Measurements from ENCODE around the gene BCL6. TPM values are rescaled to one million over a fixed set of nuclear protein-coding genes. Genes with fewer than 3 reads are reported as not detected.

The BCL6 gene
- total RNA-seq, 2 experiments from 2014 or later = 41.4 to 51.3 TPM

GRCh38 chr3:187706971-187707370 lies 38.3 kb downstream of the BCL6 start:
- DNase-seq = no peak
- CTCF ChIA-PET = interaction anchor here (1.3 to 7.1 kb wide), 2 partner anchors 9 to 27 kb away, joined by 4 to 40 read pairs; no protein-coding TSS in a partner anchor
- H3K4me3 Mint-ChIP-seq = no peak overlapping the region
- POLR2A ChIA-PET = no interaction called here
- H3K36me3 Mint-ChIP-seq = no peaks in the 10 kb centered on the region
- no peak overlapping the region for H3K27ac Mint-ChIP-seq
- H3K27me3 Mint-ChIP-seq = no peaks in the 10 kb centered on the region
- H3K4me1 Mint-ChIP-seq (ENCODE audit: low read depth) = no peaks in the 10 kb centered on the region
- no peaks in the 10 kb centered on the region for H3K9me3 Mint-ChIP-seq
- intact Hi-C loops (cut with micrococcal nuclease) = no loop called here

GRCh38 chr3:187705164-187705563 lies 40.1 kb downstream of the BCL6 start:
- POLR2A ChIA-PET = no interaction called here
- no peaks in the 10 kb centered on the region for H3K4me1 Mint-ChIP-seq (ENCODE audit: low read depth)

GRCh38 chr3:187702507-187703033 lies 42.7 kb downstream of the BCL6 start, which contains the start of gene RTP2:
Gene RTP2, minus strand, starts transcription at chr3:187702557. Its CDS starts 429 bp downstream, at chr3:187702128.
- intact Hi-C loops (cut with micrococcal nuclease) = no loop called here
- Mint-ChIP-seq H3K4me1 (ENCODE audit: low read depth) (no peaks in the 10 kb centered on the region), H3K9me3 (no peaks in the 10 kb centered on the region), H3K27ac (no peak within 1 kb of the TSS), H3K4me3 (no peak within 1 kb of the TSS), H3K36me3 (no peaks in the 10 kb centered on the region), H3K27me3 (no peaks in the 10 kb centered on the region)
- ChIA-PET POLR2A (no interaction called here), CTCF (interaction anchor here (1.0 to 7.1 kb wide), 4 partner anchors 13 to 384 kb away, joined by 3 to 40 read pairs (median 12); no protein-coding TSS in a partner anchor)
- DNase-seq = no peak

More at GRCh38 chr3:187705164-187705563, 40.1 kb downstream of the BCL6 start:
- H3K27me3 Mint-ChIP-seq = no peaks in the 10 kb centered on the region
- no peaks in the 10 kb centered on the region for H3K9me3 Mint-ChIP-seq
- H3K4me3 Mint-ChIP-seq = no peak overlapping the region
- DNase-seq = no peak
- no peak overlapping the region for H3K27ac Mint-ChIP-seq
- CTCF ChIA-PET = interaction anchor here (1.2 to 7.1 kb wide), 2 partner anchors 10 to 26 kb away, joined by 6 to 40 read pairs; no protein-coding TSS in a partner anchor
- intact Hi-C loops (cut with micrococcal nuclease) = no loop called here
- H3K36me3 Mint-ChIP-seq = no peaks in the 10 kb centered on the region

GRCh38 chr3:187700249-187700648 lies 45.0 kb downstream of the BCL6 start:
- intact Hi-C loops (cut with micrococcal nuclease) = no loop called here
- ChIA-PET POLR2A (no interaction called here), CTCF (interaction anchor here (1.1 to 7.1 kb wide), 4 partner anchors 15 to 382 kb away, joined by 3 to 40 read pairs (median 12); no protein-coding TSS in a partner anchor)
- Mint-ChIP-seq H3K4me3 (no peak overlapping the region), H3K36me3 (no peaks in the 10 kb centered on the region), H3K4me1 (ENCODE audit: low read depth) (no peaks in the 10 kb centered on the region), H3K27ac (no peak overlapping the region), H3K27me3 (peaks cover 8% of the 10 kb centered on the region), H3K9me3 (no peaks in the 10 kb centered on the region)
- DNase-seq = no peak

- Mint-ChIP-seq H3K27ac (no peak overlapping the region), H3K36me3 (no peaks in the 10 kb centered on the region), H3K27me3 (peaks cover 15% of the 10 kb centered on the region), H3K4me1 (ENCODE audit: low read depth) (no peaks in the 10 kb centered on the region), H3K9me3 (no peaks in the 10 kb centered on the region), H3K4me3 (no peak overlapping the region)
- no peak for DNase-seq
- ChIA-PET CTCF (no interaction called here), POLR2A (no interaction called here)
- intact Hi-C loops (cut with micrococcal nuclease) = no loop called here
Measured at GRCh38 chr3:187698499-187699399, 46.5 kb downstream of the BCL6 start.

GRCh38 chr3:187696021-187696420 lies 49.2 kb downstream of the BCL6 start:
- DNase-seq = no peak
- H3K27ac Mint-ChIP-seq = no peak overlapping the region
- no peaks in the 10 kb centered on the region for H3K9me3 Mint-ChIP-seq
- no peaks in the 10 kb centered on the region for H3K36me3 Mint-ChIP-seq
- H3K4me1 Mint-ChIP-seq (ENCODE audit: low read depth) = no peaks in the 10 kb centered on the region
- peaks cover 24% of the 10 kb centered on the region for H3K27me3 Mint-ChIP-seq
- H3K4me3 Mint-ChIP-seq = no peak overlapping the region
- ChIA-PET POLR2A (no interaction called here), CTCF (interaction anchor here (1.5 to 2.6 kb wide), 2 partner anchors 12 to 17 kb away, joined by 3 to 11 read pairs; no protein-coding TSS in a partner anchor)
- intact Hi-C loops (cut with micrococcal nuclease) = no loop called here

- DNase-seq = no peak
- intact Hi-C loops (cut with micrococcal nuclease) = no loop called here
- no peaks in the 10 kb centered on the region for H3K4me1 Mint-ChIP-seq (ENCODE audit: low read depth)
- no peaks in the 10 kb centered on the region for H3K9me3 Mint-ChIP-seq
- H3K27me3 Mint-ChIP-seq = peaks cover 29% of the 10 kb centered on the region
- H3K4me3 Mint-ChIP-seq = no peak overlapping the region
- H3K36me3 Mint-ChIP-seq = no peaks in the 10 kb centered on the region
- POLR2A ChIA-PET = no interaction called here
- CTCF ChIA-PET = interaction anchor here (1.5 to 2.6 kb wide), 2 partner anchors 11 to 16 kb away, joined by 3 to 11 read pairs; no protein-coding TSS in a partner anchor
- no peak overlapping the region for H3K27ac Mint-ChIP-seq
Measured at GRCh38 chr3:187695449-187695848, 49.8 kb downstream of the BCL6 start.

GRCh38 chr3:187694801-187695200 lies 50.5 kb downstream of the BCL6 start:
- intact Hi-C loops (cut with micrococcal nuclease) = no loop called here
- H3K27ac Mint-ChIP-seq = no peak overlapping the region
- H3K4me3 Mint-ChIP-seq = no peak overlapping the region
- CTCF ChIA-PET = interaction anchor here (1.8 to 2.6 kb wide), 2 partner anchors 16 to 79 kb away, joined by 4 to 11 read pairs; no protein-coding TSS in a partner anchor
- H3K4me1 Mint-ChIP-seq (ENCODE audit: low read depth) = no peaks in the 10 kb centered on the region
- H3K27me3 Mint-ChIP-seq = peaks cover 31% of the 10 kb centered on the region
- POLR2A ChIA-PET = no interaction called here
- DNase-seq = no peak
- H3K9me3 Mint-ChIP-seq = no peaks in the 10 kb centered on the region
- H3K36me3 Mint-ChIP-seq = no peaks in the 10 kb centered on the region

GRCh38 chr3:187693431-187693830 lies 51.8 kb downstream of the BCL6 start:
- POLR2A ChIA-PET = no interaction called here

GRCh38 chr3:187689984-187690383 lies 55.3 kb downstream of the BCL6 start:
- peaks cover 43% of the 10 kb centered on the region for H3K27me3 Mint-ChIP-seq
- peaks cover 2% of the 10 kb centered on the region for H3K36me3 Mint-ChIP-seq
- intact Hi-C loops (cut with micrococcal nuclease) = no loop called here
- H3K4me1 Mint-ChIP-seq (ENCODE audit: low read depth) = no peaks in the 10 kb centered on the region
- ChIA-PET CTCF (interaction anchor here (2.2 kb wide), 1 partner anchor 11 kb away, joined by 6 read pairs; no protein-coding TSS in a partner anchor), POLR2A (no interaction called here)
- H3K4me3 Mint-ChIP-seq = no peak overlapping the region
- no peak for DNase-seq
- peaks cover 16% of the 10 kb centered on the region for H3K9me3 Mint-ChIP-seq
- H3K27ac Mint-ChIP-seq = no peak overlapping the region

More at GRCh38 chr3:187693431-187693830, 51.8 kb downstream of the BCL6 start:
- H3K4me3 Mint-ChIP-seq = no peak overlapping the region
- no peaks in the 10 kb centered on the region for H3K36me3 Mint-ChIP-seq
- DNase-seq = no peak
- H3K27me3 Mint-ChIP-seq = peaks cover 35% of the 10 kb centered on the region
- intact Hi-C loops (cut with micrococcal nuclease) = no loop called here
- no peaks in the 10 kb centered on the region for H3K4me1 Mint-ChIP-seq (ENCODE audit: low read depth)
- CTCF ChIA-PET = interaction anchor here (0.7 to 2.4 kb wide), 3 partner anchors 14 to 374 kb away, joined by 3 to 11 read pairs (median 4); no protein-coding TSS in a partner anchor
- H3K27ac Mint-ChIP-seq = no peak overlapping the region
- no peaks in the 10 kb centered on the region for H3K9me3 Mint-ChIP-seq

GRCh38 chr3:187686621-187687273 lies 58.5 kb downstream of the BCL6 start:
- intact Hi-C loops (cut with micrococcal nuclease) = no loop called here
- ChIA-PET POLR2A (no interaction called here), CTCF (interaction anchor here (1.8 kb wide), 1 partner anchor 368 kb away, joined by 14 read pairs; no protein-coding TSS in a partner anchor)
- Mint-ChIP-seq H3K4me1 (ENCODE audit: low read depth) (peaks cover 3% of the 10 kb centered on the region), H3K27me3 (peaks cover 45% of the 10 kb centered on the region), H3K36me3 (peaks cover 2% of the 10 kb centered on the region), H3K27ac (no peak overlapping the region), H3K4me3 (no peak overlapping the region), H3K9me3 (peaks cover 19% of the 10 kb centered on the region)
- no peak for DNase-seq

GRCh38 chr3:187685948-187686347 lies 59.3 kb downstream of the BCL6 start:
- POLR2A ChIA-PET = no interaction called here
- H3K4me1 Mint-ChIP-seq (ENCODE audit: low read depth) = peaks cover 3% of the 10 kb centered on the region
- peaks cover 40% of the 10 kb centered on the region for H3K27me3 Mint-ChIP-seq
- CTCF ChIA-PET = interaction anchor here (11.1 kb wide), 1 partner anchor 366 kb away, joined by 515 read pairs; no protein-coding TSS in a partner anchor
- no peak for DNase-seq
- H3K27ac Mint-ChIP-seq = no peak overlapping the region
- peaks cover 19% of the 10 kb centered on the region for H3K9me3 Mint-ChIP-seq
- no peak overlapping the region for H3K4me3 Mint-ChIP-seq
- intact Hi-C loops (cut with micrococcal nuclease) = loop anchor here (2.0 kb wide), 1 partner anchor 21 kb away; no protein-coding TSS in a partner anchor
- H3K36me3 Mint-ChIP-seq = peaks cover 2% of the 10 kb centered on the region
